Parathyroid adenoma (tissue), 2 donors: ENCODE measurements around the gene FBXO42.

Experiments used
- H2AFZ ChIP-seq: fragments of 300-600 bp; sonication (generic); one replicate; pipeline ENCODE4 v1.7.0; 2017; ENCODE audit warnings: antibody characterized with exemption, mild to moderate bottlenecking
- H3K27ac ChIP-seq: fragments of 300-600 bp; sonication (generic); one replicate; pipeline ENCODE4 v1.7.0; 2017
- H3K27me3 ChIP-seq: fragments of 300-600 bp; sonication (generic); one replicate; pipeline ENCODE4 v1.7.0; 2017; ENCODE audit warnings: low read length; ENCODE audit not compliant: control insufficient read depth, insufficient read depth
- H3K36me3 ChIP-seq: fragments of 300-600 bp; sonication (generic); one replicate; pipeline ENCODE4 v1.7.0; 2017; ENCODE audit warnings: low read length; ENCODE audit not compliant: control insufficient read depth, insufficient read depth
- H3K4me1 ChIP-seq: fragments of 300-600 bp; sonication (generic); one replicate; pipeline ENCODE4 v1.7.0; 2017; ENCODE audit warnings: control low read depth
- H3K4me2 ChIP-seq: fragments of 300-600 bp; sonication (generic); one replicate; pipeline ENCODE4 v1.7.0; 2017; ENCODE audit warnings: low read length
- H3K4me3 ChIP-seq: fragments of 300-600 bp; sonication (generic); one replicate; pipeline ENCODE4 v1.7.0; 2017; ENCODE audit warnings: low read depth, low read length
- H3K79me2 ChIP-seq: fragments of 300-600 bp; sonication (generic); one replicate; pipeline ENCODE4 v1.7.0; 2017; ENCODE audit warnings: control low read depth
- H3K9ac ChIP-seq: fragments of 300-600 bp; sonication (generic); one replicate; pipeline ENCODE4 v1.7.0; 2017; ENCODE audit warnings: mild to moderate bottlenecking
- H3K9me3 ChIP-seq: fragments of 300-600 bp; sonication (generic); one replicate; pipeline ENCODE4 v1.7.0; 2017; ENCODE audit warnings: low read length; ENCODE audit not compliant: control insufficient read depth
- CTCF ChIP-seq: fragments of 300-600 bp; sonication (generic); IDR thresholded peaks from one replicate; pipeline ENCODE4 v1.7.0; 2017; ENCODE audit warnings: antibody characterized with exemption, mild to moderate bottlenecking
- donor health status: primary hyperparathyroidism.

The FBXO42 gene

DNA sequence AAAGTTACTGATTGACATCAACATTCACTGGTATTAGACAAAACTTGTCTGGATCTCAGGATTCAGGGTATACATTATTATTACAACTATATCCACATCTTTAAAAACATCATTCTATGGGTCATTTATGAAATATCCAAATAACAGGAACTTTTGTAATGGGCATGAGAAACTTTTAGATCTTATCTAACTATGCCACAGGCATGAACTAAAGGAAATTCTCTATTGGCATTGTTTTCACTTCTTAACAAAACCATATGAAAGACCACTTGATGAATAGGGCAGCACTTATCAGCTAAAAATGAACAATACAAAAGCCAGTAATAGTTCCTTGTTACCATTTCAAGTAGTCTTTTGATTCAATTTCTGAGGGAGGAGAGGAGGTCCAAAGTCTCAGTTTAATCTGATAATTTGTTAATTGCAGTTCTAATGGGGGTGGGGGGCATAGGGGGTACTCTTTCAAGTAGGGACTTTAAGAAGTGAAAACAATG lies 84.5 kb downstream of the FBXO42 start:
- H3K4me1 ChIP-seq: peaks cover 14% of the 10 kb centered on the region
- TF ChIP-seq CTCF: no peak

DNA sequence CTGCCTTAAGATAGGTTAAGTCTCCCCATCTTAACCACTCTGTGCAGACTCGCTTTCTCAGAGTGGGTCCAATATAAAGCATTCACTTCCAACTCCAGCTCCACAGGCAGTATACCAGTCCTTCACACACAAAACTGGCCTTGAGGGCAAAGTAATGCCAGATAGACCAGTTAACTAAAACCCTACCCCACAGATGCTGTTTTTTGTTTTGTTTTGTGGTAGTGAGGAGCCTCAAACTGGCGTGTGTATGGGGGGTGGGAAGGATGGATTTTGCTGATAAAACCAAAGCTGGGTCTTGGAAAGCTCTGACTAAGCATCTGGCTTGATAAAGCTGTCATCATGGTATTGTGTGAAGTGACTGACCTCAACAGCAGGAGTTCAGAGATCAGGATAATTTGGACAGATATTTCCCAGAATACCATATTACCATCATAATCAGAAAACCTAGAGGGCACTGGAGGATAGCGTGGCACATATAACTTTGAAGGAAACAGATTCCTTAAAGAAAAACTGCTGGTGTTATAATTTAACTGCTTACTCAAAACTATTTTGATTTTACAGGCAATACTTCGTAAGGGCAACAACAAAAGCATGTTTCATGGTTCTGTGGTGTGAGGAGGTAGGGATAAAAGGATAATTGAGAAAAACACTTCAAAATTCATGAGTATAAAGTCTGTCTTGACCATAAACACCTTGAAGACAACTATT lies 85.7 kb downstream of the FBXO42 start:
- Histone ChIP-seq H3K79me2 (peaks cover 4% of the 10 kb centered on the region), H3K4me2 (peak overlapping the region; percentile 2), H3K36me3 (no peaks in the 10 kb centered on the region), H2AFZ (no peak overlapping the region), H3K27me3 (no peaks in the 10 kb centered on the region), H3K4me1 (peaks cover 14% of the 10 kb centered on the region), H3K9ac (no peak overlapping the region), H3K4me3 (no peak overlapping the region), H3K9me3 (no peaks in the 10 kb centered on the region), H3K27ac (no peak overlapping the region)
- TF ChIP-seq CTCF: no peak

More for the DNA sequence above, 84.5 kb downstream of the FBXO42 start:
- no peak overlapping the region for H3K9ac ChIP-seq
- H3K79me2 ChIP-seq: peaks cover 5% of the 10 kb centered on the region
- H3K27me3 ChIP-seq: no peaks in the 10 kb centered on the region
- no peak overlapping the region for H3K4me3 ChIP-seq
- no peaks in the 10 kb centered on the region for H3K36me3 ChIP-seq
- H2AFZ ChIP-seq: no peak overlapping the region
- no peaks in the 10 kb centered on the region for H3K9me3 ChIP-seq
- H3K4me2 ChIP-seq: no peak overlapping the region
- H3K27ac ChIP-seq: no peak overlapping the region

- no peaks in the 10 kb centered on the region for H3K36me3 ChIP-seq
- no peak for TF ChIP-seq CTCF
- H3K79me2 ChIP-seq: peaks cover 2% of the 10 kb centered on the region
- H3K4me2 ChIP-seq: no peak overlapping the region
- no peak overlapping the region for H2AFZ ChIP-seq
- no peak overlapping the region for H3K27ac ChIP-seq
- H3K4me3 ChIP-seq: no peak overlapping the region
- no peaks in the 10 kb centered on the region for H3K9me3 ChIP-seq
- no peak overlapping the region for H3K9ac ChIP-seq
- H3K4me1 ChIP-seq: peaks cover 7% of the 10 kb centered on the region
- H3K27me3 ChIP-seq: no peaks in the 10 kb centered on the region
Observed at GRCh38 chr1:16262067-16262466, 90.2 kb downstream of the FBXO42 start.

- no peak overlapping the region for H3K9ac ChIP-seq
- H3K4me3 ChIP-seq: no peak overlapping the region
- H3K79me2 ChIP-seq: peaks cover 2% of the 10 kb centered on the region
- H3K36me3 ChIP-seq: no peaks in the 10 kb centered on the region
- no peak overlapping the region for H2AFZ ChIP-seq
- H3K9me3 ChIP-seq: no peaks in the 10 kb centered on the region
- no peak overlapping the region for H3K4me2 ChIP-seq
- H3K4me1 ChIP-seq: no peaks in the 10 kb centered on the region
- TF ChIP-seq CTCF: no peak
- no peak overlapping the region for H3K27ac ChIP-seq
- no peaks in the 10 kb centered on the region for H3K27me3 ChIP-seq
Observed at GRCh38 chr1:16260814-16261213, 91.5 kb downstream of the FBXO42 start.
